Amniotic epithelial cell (primary cell): ENCODE measurements around the gene KIAA1549.
A peak's percentile ranks its signal among the peaks of the same experiment; 100 is the strongest.

Experiments used
- DNase-seq: peaks from one replicate; pipeline ENCODE4 v3.0.0-alpha.2; 2010; ENCODE audit warnings: low read depth

The KIAA1549 gene

DNA sequence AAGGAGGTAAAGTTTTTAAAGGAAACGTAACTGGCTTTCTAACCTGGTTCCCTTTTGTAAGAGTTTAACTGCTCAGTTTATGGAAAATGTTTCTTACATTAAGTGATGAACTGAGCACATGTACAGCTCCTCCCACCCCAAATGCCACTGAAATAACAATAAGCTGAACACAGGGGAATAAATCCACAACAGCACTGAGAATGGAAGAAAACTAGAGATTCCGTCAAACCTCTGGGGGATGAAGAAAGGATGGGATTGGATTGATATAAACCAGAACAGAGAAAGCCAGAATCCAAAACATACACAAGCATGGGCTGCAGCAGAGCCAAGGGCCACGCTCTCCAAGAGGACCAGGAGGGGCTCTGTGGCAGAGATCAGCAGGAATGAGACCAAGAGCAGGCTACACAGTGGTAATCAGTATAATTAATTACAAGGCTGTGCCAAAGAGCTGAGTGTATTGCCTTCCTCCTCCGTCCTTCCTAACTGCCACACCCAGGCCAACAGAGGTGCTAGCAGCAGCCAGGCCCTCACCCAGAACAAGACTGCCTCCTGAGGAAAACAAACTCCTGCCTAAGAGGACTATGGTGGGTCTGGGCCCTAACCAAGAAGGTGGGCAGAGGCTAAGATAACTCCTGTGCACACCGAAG lies 73.9 kb downstream of the KIAA1549 start:
- peak; percentile 10 for DNase-seq

DNA sequence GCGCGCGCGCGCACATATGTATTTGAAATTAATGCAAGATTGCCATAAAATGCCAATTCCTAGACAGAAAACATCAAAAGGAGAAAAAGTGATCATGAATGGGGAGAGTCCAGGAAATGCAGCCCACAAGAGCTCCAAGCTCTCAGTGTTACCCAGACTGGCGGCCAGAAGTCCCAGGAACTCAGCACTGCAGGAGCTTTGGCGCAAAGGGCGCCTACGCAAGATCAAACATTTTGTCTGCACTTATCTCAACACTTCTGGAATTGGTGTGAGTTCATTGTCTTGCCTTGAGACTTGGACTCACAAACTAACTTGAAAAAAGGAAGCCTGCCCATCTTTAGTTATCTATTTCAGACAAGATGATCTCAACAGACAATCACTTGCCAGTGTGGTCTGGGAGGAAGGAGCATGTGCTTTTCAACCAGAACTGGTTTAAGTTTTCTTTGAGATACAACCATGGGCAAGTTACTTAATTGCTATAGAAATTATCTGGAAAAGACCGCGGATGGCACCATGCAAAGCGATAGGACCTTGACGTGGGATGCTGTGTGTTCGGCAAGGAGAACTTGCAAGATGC lies 77.2 kb downstream of the KIAA1549 start:
- no peak for DNase-seq

DNA sequence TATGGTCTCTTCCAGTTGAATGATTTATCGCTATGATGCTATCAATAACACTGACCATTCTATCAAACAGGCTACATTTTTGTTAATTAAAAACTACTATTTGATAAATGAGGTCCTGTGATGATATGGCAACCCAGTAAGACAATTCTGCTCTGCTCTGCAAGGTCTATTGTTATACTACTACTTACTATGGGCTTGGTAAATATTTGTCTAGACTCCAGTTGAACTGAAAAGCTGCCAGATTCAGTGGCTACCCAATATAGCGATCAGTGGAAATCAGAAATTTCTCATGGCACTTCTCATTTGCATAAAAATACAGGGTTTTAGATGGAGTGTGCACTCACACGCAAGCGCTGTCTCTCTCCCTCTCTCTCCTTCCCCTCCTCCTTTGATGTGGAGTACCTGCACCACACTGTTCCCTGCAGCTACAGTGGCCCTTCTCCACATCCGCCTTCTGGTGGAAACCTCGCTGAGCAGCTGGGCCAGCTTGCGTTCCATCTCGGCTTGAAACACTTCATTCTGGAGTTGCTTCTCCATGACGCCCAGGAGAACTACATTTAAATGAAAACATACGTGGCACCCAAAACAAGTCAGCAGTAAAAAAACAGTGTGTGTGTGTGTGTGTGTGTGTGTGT lies 77.9 kb downstream of the KIAA1549 start:
- no peak for DNase-seq

DNA sequence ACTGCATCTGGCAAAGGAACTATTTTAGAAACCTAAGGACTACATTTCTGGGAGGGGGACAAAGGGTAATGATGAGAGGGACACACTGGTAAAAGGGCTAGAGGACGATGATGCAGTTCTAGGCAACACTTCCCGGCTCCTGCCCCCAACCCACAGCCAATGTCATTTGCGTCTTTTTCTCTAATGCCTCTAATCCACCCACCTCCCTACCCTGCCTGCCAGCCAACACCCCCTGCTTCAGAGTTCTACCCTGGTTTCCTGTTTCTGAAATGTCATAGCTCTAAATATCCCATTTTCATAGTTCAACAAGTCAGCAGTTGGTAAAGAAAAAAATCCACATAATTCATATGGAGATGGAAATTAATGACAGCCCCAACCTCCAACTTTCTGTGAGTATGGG lies 79.0 kb downstream of the KIAA1549 start:
- DNase-seq = no peak

- DNase-seq = peak; percentile 37
Observed at GRCh38 chr7:138900035-138900828, 81.0 kb downstream of the KIAA1549 start.

DNA sequence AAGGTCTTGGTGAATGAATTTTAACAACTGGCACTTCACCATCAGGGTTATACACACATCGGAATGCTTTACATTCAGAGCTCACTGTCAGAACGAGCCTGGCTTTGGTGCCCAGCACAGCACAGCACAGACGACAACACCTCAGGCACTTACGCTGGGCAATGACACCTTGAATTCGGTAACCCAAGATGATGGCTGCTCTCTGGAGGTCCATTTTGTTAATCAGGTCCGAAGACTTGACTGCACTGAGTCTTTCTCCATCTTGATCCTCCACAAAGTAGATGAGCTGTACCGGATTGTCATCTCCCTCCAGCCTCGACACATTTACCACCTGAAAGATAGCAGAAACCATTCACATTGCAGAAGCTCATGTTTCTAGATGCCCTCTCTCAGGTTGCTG lies 82.4 kb downstream of the KIAA1549 start:
- no peak for DNase-seq

DNA sequence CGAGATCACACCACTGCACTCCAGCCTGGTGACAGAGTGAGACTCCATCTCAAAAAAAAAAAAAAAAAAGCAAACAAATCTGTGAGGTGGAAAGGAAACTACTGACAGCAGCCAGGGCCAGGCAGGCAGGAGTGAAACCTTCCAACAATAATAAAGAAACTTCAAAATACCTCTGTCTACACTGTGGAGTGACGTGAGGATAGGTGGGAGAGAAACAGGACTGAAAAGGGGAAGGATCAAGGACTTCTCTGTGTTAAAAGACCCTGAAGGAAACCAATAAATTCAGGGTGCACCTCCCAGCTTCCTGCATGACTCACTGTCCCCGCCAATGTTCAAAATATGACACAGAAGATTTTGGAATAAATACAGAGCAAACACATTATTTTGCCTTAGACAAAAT lies 82.9 kb downstream of the KIAA1549 start:
- no peak for DNase-seq

GRCh38 chr7:138895679-138896078 lies 85.5 kb downstream of the KIAA1549 start:
- DNase-seq = no peak

GRCh38 chr7:138893258-138893657 lies 87.9 kb downstream of the KIAA1549 start:
- DNase-seq = no peak

DNA sequence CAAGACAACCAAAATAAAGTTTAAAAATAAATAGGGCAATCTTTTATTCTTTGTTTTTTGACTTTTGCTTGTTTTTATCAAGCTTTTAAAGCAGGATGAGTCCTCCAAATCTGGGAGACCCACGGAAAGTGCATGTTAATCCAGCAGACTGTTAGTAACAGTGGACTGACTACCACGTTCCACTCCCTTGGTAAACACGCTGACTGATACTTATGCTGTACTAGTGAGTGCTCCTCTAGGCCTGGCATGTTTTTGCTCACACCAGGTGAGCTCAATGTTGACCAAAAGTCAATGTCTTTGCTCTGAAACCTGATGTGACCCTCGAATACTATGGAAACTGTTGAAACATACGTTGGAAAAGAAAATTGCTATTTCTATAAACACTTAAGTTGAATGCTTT lies 88.4 kb downstream of the KIAA1549 start:
- DNase-seq = no peak

- no peak for DNase-seq
Observed at GRCh38 chr7:138892006-138892630, 89.1 kb downstream of the KIAA1549 start.

DNA sequence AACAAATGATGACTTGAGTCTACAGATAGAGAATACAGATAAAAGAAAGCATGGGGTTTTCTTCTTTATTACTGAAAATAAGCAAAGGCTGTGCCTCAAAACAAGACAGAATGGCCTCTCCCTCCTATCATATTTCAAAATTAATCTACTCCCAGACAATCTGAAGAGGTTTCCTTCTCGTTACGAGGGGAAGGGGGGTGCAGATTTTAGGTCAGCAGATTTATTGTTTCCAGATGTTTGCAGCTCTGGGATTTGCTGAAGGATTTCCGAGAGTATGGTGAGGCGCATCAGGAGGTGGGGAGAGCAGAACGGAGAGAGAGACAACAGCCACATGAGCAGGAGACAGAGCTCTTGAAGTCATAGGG lies 89.8 kb downstream of the KIAA1549 start:
- DNase-seq = peak; percentile 38

DNA sequence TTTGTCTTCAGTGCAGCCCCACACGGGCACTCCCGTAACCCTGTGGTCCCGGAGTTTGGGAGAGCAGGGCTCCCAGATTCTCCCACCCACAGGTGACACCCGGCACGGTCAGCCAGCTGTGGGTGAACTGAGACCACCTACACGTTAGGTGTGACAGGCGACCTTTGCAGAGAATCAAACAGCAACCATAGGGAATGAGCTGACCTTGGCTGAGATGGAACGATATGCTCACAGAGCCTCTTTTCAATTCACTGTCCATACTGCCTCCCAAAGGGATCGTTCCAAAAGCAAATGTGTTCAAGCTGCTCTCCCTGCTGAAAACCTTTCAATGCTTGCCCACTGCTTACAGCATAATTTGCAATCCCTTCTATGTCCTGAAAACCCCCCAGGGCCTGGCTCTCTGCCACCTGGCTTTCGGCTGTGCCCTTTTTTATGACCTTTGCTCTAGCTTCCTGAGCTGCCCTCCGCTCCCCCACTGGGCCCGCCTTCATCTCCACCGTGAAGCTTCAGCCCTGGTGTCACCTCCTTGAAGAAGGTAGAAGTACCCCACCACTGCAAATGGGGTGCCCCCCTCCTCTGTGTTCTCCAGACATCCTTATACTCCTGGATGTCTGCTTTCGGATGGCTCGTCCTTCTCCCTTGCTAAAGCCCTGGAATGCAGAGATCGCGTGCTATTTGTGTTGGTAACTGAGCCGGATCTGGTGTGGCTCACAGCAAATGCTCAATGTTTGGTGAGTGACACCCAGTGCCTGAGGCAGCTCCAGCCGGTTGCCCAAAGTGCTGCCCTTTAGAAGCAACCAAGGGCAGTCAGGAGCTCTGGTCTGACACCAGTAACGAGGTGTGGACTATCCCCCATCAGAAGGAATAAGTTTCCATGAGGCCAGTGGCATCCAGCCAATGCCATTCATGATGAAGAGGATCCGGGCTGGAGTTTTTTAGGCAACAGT lies 90.4 kb downstream of the KIAA1549 start:
- no peak for DNase-seq

GRCh38 chr7:138889582-138890498 lies 91.3 kb downstream of the KIAA1549 start:
- peak; percentile 28 for DNase-seq

DNA sequence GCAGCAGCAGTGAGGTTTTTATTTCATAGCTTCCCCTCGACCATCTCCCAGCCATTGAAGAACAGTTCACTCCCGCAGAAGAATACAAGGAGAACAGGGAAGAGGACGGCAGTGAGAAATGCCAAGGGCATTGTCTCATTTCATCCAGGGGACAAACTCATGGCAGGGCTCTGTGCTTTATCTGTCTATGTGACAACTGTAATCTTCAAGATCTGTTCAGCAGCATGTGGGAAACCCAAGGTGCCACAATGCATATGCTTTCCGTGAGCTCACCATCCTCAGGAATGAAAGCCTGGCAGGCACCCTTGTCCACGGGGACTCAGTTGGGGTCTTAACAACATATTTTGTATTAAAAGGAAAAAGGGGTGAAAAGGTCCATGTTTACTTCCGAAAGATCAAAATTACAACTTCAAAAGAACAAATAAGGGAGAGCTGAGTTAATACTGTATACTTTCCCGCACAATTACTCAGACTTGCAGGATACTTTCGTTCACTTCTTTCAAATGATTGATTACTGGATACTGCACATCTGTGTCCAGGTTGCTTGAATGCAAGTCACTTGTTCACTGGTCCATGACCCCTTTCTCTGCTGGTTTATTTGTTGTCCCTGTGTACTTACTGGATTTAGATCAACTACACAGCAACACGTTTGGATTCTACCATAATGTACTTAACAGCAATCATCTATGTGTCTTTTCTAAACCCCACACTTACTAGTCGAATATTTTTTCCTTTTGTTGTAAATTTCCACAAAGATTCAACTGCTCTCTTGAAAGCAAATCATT lies 93.1 kb downstream of the KIAA1549 start:
- DNase-seq = no peak

DNA sequence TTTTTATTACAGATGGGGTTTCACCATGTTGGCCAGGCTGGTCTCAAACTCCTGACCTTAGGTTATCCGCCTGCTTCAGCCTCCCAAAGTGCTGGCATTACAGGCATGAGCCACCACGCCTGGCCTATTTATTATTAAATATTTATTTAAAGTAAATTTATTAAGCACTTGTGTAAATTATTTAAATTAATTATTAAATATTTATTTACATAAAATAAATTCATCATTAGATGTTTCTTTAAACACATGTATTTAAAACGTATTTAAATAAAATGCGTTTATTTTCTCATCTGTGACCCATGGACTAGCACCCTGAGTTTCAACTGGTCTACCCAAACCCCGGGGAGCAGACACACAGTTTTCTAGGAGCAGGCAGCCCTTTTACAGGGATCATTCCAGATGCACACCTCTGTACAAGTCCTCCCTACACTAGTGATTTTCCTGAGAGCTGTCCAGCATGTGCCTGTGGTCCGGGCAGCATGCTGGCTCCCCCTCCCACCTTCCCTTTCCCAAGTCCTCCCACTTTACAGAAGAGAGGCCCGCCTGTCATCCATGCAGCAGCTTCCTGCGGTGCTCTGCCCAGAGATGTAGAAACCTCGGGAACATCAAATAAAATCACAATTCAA lies 94.0 kb downstream of the KIAA1549 start:
- DNase-seq = no peak

DNA sequence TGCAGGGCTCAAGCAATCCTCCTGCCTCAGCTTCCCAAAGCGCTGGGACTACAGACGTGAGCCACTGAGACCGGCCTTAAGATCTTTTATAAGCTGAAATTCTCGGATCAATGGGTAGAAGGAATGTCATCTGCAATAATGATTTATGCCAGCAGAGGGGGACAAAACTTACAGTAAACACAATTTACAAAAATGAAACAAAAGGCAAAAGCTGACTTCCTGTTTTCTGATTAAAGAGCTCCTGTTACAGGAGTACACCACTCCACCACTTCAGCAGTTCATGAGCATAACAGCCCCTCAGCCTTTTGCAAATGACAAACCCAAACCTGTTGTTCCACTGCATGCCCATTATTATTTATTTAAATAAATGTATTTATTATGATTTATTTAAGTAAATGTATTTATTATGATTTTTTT lies 94.7 kb downstream of the KIAA1549 start:
- DNase-seq = peak; percentile 65

DNA sequence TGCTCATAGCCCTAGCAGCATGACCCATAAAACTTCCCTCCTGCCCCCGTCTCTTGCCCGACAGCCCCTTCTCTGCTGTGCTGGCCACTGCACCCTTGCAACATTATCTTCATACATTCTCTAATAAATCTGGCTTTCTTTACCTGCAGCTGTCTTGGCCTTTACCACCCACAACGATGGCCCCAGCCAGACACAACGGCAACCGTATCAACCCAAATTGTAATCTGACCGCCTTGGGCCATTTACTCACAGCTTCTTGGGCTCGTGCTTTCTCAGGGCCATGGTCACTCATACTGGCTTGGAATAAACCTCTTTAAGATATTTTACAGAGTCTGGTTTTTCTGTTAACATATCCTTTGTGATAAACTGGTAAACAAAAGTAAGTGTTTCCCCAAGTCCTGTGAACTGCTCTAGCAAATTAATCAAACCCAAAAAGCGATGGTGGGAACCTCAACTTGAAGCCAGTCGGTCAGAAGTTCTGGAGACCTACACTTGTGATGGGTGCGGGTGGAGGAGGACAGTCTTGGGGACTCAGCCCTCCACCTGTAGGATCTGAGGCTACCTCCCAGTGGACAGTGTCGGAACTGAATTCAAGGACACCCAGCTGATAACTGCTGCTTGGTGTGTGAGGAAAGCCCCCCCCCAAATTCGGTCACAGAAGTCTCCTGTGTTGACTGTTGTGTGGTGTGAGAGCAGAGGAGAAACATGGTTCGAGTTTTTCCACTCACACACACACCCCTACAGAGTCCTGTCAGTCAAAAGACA lies 95.6 kb downstream of the KIAA1549 start:
- DNase-seq = no peak
